Ovary (tissue), 9 donors: ENCODE results near the gene PCDHGA6. TPM values are rescaled to one million over a fixed set of nuclear protein-coding genes. Genes with fewer than 3 reads are reported as not detected.
"Not testable (repeated sequence)": the region's sequence is repeated elsewhere in the genome, so short reads cannot be mapped to it uniquely, and the experiment has no call there.

Source experiments
- DNase-seq, 5 donors: peaks; one replicate each; pipeline ENCODE4 v3.0.0-alpha.2; 2019 to 2020
- H3K27ac ChIP-seq, 2 donors: fragments of 200-600 bp; one replicate each; pipeline versions ENCODE4 v1.5.1 to v1.8.0; 2019 to 2022
- H3K27me3 ChIP-seq: fragments of 200-600 bp; one replicate; pipeline ENCODE4 v1.8.0; 2022
- H3K36me3 ChIP-seq: fragments of 200-600 bp; sonication (generic); one replicate; pipeline ENCODE4 v1.5.1; 2019
- H3K4me1 ChIP-seq: one replicate; pipeline ENCODE4 v1.8.1; 2013; ENCODE audit warnings: mild to moderate bottlenecking, moderate library complexity; ENCODE audit not compliant: insufficient read depth
- H3K4me3 ChIP-seq: fragments of 200-600 bp; sonication (generic); one replicate; pipeline ENCODE4 v1.5.1; 2017
- H3K9me3 ChIP-seq, 2 donors: fragments of 200-600 bp in 1 of 2; sonication (generic) in 1 of 2; one replicate each; pipeline versions ENCODE4 v1.5.1 to v1.8.1; 2013 to 2019; ENCODE audit warnings: mild to moderate bottlenecking in 1 of 2, moderate library complexity in 1 of 2
- CTCF ChIP-seq, 3 donors: fragments of 450-650 bp in 2 of 3; fragments of 200-600 bp in 1 of 3; IDR thresholded peaks; one replicate each; pipeline versions ENCODE4 v1.5.1 to v1.8.0; 2016 to 2022; ENCODE audit warnings: antibody characterized with exemption in 3 of 3, mild to moderate bottlenecking in 1 of 3
- EP300 ChIP-seq: sonication (generic); formaldehyde crosslinking; IDR thresholded peaks from one replicate; pipeline ENCODE4 v1.6.1; 2017; ENCODE audit warnings: antibody characterized with exemption
- POLR2A ChIP-seq: fragments of 450-650 bp; IDR thresholded peaks from one replicate; pipeline ENCODE4 v1.6.1; 2017; ENCODE audit warnings: antibody characterized with exemption, mild to moderate bottlenecking, moderate library complexity
- WGBS, 3 donors: extraction: QIAGEN DNeasy Blood & Tissue Kit in 1 of 3; methylation state at CpG; one replicate each; pipeline versions ENCODE4 v1.1.5 to v1.1.7; 2013 to 2017; 5-methylcytosine and 5-hydroxymethylcytosine counted together
- intact Hi-C, 4 donors: fragments of 100-400 bp; cut with DNase I; formaldehyde crosslinking; loops; one replicate each; pipeline versions ENCODE4 v1.11.0 to v1.15.1; 2022 to 2023
- polyA plus RNA-seq, 2 donors: library from polyadenylated mRNA; stranded (reverse); fragments of 200-250 nt in 1 of 2; fragments of 350-450 nt in 1 of 2; fragmentation: Illumina TruSeq in 1 of 2; extraction: RNeasy Lipid Tissue Mini Kit (QIAGEN cat#74804) in 1 of 2; gene quantifications; one replicate each; pipeline ENCODE4 v1.2.3, GENCODE V29; 2013 to 2014
- total RNA-seq, 7 donors: library from RNA; depleted of rRNA in 2 of 7; stranded (reverse); fragments of >200 nt in 2 of 7; fragmentation: NEBNext Ultra II Directional in 3 of 7; extraction: Animal tissue kit (Norgen Biotek cat#: 25700) in 3 of 7; gene quantifications; one replicate each; pipeline versions ENCODE4 v1.1.0 to v1.2.4, GENCODE V29; 2016 to 2023
- donor health status: DM: no; HTN: no; CAD: no; lungs with moderate emphysema.
- donor health status: DM: no; HTN: no; CAD: no.
- donor health status: Bipolar disorder and iron deficiency.
- donor health status: DM: yes; HTN: yes; CAD: no.
- donor health status: DM: no; HTN: no; CAD: no.
- donor health status: DM: yes; HTN: yes; CAD: no.

Gene PCDHGA6
- total and polyA plus RNA-seq, 9 donors, result 3.6 to 14.5 (median 8.5) TPM

GRCh38 chr5:141369994-141370848 lies 3.5 kb upstream of the PCDHGA6 start, which contains the start of gene PCDHGB3:
TSS of gene PCDHGB3 (plus strand) at chr5:141370242. CDS start at chr5:141370395, 153 bp downstream.
- H3K4me3 ChIP-seq, result no peak within 1 kb of the TSS
- TF ChIP-seq EP300 (no peak), CTCF (IDR thresholded peaks at IDR 0.05) (no peak), POLR2A (no peak)
- H3K27me3 ChIP-seq, result no peaks in the 10 kb centered on the region
- intact Hi-C loops, result no loop called here
- WGBS, 3 donors, result 16 to 22% (median 21%) methylated on average over 32 of the region's 32 CpGs
- no peaks in the 10 kb centered on the region for H3K36me3 ChIP-seq
- DNase-seq, result no peak
- peaks cover 5 to 45% of the 10 kb centered on the region in 2 donors for H3K9me3 ChIP-seq
- no peaks in the 10 kb centered on the region for H3K4me1 ChIP-seq
- H3K27ac ChIP-seq, result no peak within 1 kb of the TSS

- no peak overlapping the region for H3K4me3 ChIP-seq
- intact Hi-C loops, result no loop called here
- H3K9me3 ChIP-seq, result peaks cover 5 to 44% of the 10 kb centered on the region in 2 donors
- H3K36me3 ChIP-seq, result no peaks in the 10 kb centered on the region
- H3K4me1 ChIP-seq, result no peaks in the 10 kb centered on the region
- H3K27ac ChIP-seq, result no peak overlapping the region
- TF ChIP-seq CTCF (IDR thresholded peaks at IDR 0.05) (no peak), EP300 (no peak), POLR2A (no peak)
- WGBS, 3 donors, result 28 to 40% (median 30%) methylated on average over 47 to 69 of the region's 69 CpGs
- DNase-seq, result no peak
- H3K27me3 ChIP-seq, result no peaks in the 10 kb centered on the region
These were observed 1.9 kb upstream of the PCDHGA6 start for GRCh38 chr5:141371572-141372475.

- Histone ChIP-seq H3K27ac (no peak overlapping the region), H3K9me3 (peaks cover 5 to 51% of the 10 kb centered on the region in 2 donors), H3K4me3 (peak overlapping the region; percentile 23), H3K4me1 (no peaks in the 10 kb centered on the region), H3K36me3 (no peaks in the 10 kb centered on the region), H3K27me3 (no peaks in the 10 kb centered on the region)
- no peak for DNase-seq
- WGBS, 3 donors, result 55 to 66% (median 58%) methylated on average over 14 of the region's 14 CpGs
- no peak for TF ChIP-seq EP300
- TF ChIP-seq POLR2A, result no peak
- TF ChIP-seq CTCF (IDR thresholded peaks at IDR 0.05), result no peak
- intact Hi-C loops, result no loop called here
These were observed 936 bp downstream of the PCDHGA6 start for GRCh38 chr5:141374627-141375026.

GRCh38 chr5:141375444-141376155 lies 1.9 kb downstream of the PCDHGA6 start:
- H3K27me3 ChIP-seq, H3K4me1 ChIP-seq, H3K4me3 ChIP-seq, H3K27ac ChIP-seq, DNase-seq, H3K36me3 ChIP-seq, intact Hi-C loops: not testable (repeated sequence)
- peaks cover 5 to 43% of the 10 kb centered on the region in 2 donors for H3K9me3 ChIP-seq
- WGBS, 3 donors, result 34 to 57% (median 39%) methylated on average over 15 to 42 of the region's 48 CpGs
